Adipocyte (in vitro differentiated cells): ENCODE data around the gene ABCC11.
"Not testable (repeated sequence)": the region's sequence is repeated elsewhere in the genome, so short reads cannot be mapped to it uniquely, and the experiment has no call there.

Experiments
- DNase-seq: peaks from one replicate; pipeline ENCODE4 v3.0.0-alpha.2; 2015; ENCODE audit warnings: low read depth
- H3K27me3 ChIP-seq: replicated peaks from 2 replicates; pipeline ENCODE4 v1.7.0; 2013; ENCODE audit warnings: mild to moderate bottlenecking, low read length, moderate library complexity; ENCODE audit not compliant: control insufficient read depth, insufficient read depth
- H3K36me3 ChIP-seq: 2 replicates; pipeline ENCODE4 v1.7.0; 2013; ENCODE audit warnings: low read length, mild to moderate bottlenecking, moderate library complexity; ENCODE audit not compliant: control insufficient read depth, insufficient read depth, severe bottlenecking
- H3K4me1 ChIP-seq: 2 replicates; pipeline ENCODE4 v1.7.0; 2013; ENCODE audit warnings: mild to moderate bottlenecking, low read length, moderate library complexity; ENCODE audit not compliant: control insufficient read depth, insufficient read depth
- H3K4me3 ChIP-seq: 2 replicates; pipeline ENCODE4 v1.7.0; 2013; ENCODE audit warnings: mild to moderate bottlenecking, low read length, moderate library complexity
- H3K9ac ChIP-seq: 2 replicates; pipeline ENCODE4 v1.7.0; 2013; ENCODE audit warnings: mild to moderate bottlenecking, low read length, moderate library complexity
- H3K9me3 ChIP-seq: 2 replicates; pipeline ENCODE4 v1.7.0; 2013; ENCODE audit warnings: mild to moderate bottlenecking, low read length, moderate library complexity; ENCODE audit not compliant: control insufficient read depth

The ABCC11 gene

DNA sequence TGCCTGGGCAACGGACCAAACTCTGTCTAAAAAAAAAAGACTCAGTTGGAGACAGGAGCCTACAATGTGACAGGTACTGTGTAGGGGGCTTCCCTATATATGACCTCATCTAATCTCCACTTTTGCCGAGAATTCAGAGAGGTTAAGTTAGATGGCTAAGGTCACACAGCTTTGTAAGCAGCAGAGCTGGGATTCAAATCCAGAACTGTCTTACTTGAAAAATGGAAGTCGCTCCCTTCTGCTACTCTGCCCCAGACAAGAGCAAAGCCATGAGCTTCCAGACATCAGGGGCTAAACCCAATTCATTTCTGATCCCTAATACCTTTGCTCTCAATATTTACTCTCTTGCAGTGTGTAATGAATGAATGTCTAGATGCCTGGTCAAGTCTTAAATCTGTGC lies 50.0 kb downstream of the ABCC11 start:
- Histone ChIP-seq H3K4me3 (no peak overlapping the region), H3K9ac (no peak overlapping the region), H3K4me1 (no peaks in the 10 kb centered on the region), H3K9me3 (no peaks in the 10 kb centered on the region), H3K36me3 (no peaks in the 10 kb centered on the region), H3K27me3 (peaks cover 18% of the 10 kb centered on the region)
- no peak for DNase-seq

DNA sequence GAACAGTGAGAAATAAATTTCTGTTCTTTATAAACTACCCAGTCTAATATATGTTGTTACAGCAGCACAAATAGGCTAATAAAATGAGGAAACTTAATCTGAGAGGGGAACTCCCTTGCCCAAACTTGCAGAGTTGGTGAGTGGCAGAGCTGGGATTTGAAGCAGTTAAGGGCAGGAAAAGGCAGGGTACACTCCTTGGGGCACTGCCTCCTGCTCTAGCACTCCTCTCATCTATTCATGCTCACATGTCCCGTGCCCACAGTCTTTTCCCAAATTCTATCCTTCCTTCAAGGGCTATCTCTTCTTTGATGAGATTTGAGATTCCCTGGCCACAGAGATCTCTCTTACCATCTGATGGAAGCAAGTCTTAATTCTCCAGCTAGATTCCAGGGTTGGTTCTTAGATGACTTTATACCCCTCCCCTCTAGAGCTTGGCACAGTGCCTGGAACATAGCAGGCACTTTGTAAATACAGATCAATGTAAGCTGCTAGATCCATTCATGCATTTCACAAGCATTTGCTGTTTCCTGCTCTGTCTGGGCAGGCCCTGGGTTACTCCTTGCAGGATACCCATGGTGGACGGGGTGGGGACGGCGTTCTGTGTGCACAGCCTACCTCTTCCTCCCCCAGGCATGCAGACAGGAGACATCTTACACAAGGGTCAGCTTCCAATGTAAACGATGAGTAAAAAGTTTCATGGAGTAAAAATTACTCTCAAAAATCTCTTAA lies 52.3 kb downstream of the ABCC11 start:
- H3K9ac ChIP-seq, result no peak overlapping the region
- H3K36me3 ChIP-seq, result no peaks in the 10 kb centered on the region
- H3K9me3 ChIP-seq, result no peaks in the 10 kb centered on the region
- H3K4me1 ChIP-seq, result no peaks in the 10 kb centered on the region
- peaks cover 18% of the 10 kb centered on the region for H3K27me3 ChIP-seq
- H3K4me3 ChIP-seq, result no peak overlapping the region
- DNase-seq, result peak; percentile 49

DNA sequence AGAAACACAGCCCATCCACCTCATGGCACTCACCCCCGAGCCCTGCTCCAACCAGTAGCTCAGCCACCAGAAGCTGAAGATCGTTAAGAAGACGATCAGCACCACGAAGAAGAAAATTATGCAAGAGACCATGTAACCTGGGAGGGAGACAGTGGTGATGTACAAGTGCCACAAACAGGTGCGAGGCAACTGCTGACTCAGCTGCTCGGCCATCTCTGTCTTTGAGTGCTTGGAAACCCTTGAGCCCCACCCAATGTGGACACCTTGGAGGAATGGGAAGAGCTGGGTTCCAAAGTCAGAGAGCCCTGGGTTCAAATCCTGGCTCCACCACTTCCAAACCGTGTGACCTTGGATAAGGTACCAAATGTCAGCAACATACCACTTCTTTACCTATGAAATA lies 53.5 kb downstream of the ABCC11 start:
- H3K9me3 ChIP-seq, result no peaks in the 10 kb centered on the region
- DNase-seq, result no peak
- peaks cover 20% of the 10 kb centered on the region for H3K27me3 ChIP-seq
- H3K4me3 ChIP-seq, result no peak overlapping the region
- no peaks in the 10 kb centered on the region for H3K36me3 ChIP-seq
- no peak overlapping the region for H3K9ac ChIP-seq
- no peaks in the 10 kb centered on the region for H3K4me1 ChIP-seq

DNA sequence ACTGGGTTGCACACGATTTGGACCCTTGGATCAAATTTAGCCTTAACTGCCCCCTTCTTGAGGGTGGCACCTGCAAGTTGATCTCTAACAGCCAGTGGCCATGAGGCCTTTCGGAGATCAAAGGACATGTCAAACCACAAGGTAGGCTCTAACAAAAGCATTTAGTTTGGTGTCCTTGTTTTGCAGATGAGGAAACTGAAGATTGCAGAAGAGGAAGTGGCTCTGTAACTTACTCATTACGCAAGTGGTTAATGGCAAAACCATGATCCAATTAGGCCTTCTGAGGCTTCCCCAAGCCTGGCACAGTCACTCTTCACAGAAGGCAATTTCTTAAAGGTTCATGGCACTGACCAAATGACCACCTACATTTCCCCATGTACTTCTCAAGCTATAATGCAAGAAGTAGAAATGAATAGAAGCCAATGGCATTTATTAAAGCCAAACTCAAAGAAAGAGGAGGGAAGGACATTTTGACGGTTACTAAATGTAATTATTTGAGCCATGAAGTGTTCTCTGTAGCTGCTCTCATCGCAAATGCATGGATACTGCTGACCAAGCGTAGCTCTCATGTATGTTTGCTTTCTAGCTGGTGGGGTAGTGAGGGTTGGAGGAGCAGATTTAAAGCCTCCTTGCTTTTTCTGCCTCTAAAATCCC lies 58.8 kb downstream of the ABCC11 start:
- Histone ChIP-seq H3K9ac (no peak overlapping the region), H3K9me3 (no peaks in the 10 kb centered on the region), H3K36me3 (no peaks in the 10 kb centered on the region), H3K4me3 (no peak overlapping the region), H3K27me3 (peaks cover 30% of the 10 kb centered on the region), H3K4me1 (no peaks in the 10 kb centered on the region)
- DNase-seq, result no peak

DNA sequence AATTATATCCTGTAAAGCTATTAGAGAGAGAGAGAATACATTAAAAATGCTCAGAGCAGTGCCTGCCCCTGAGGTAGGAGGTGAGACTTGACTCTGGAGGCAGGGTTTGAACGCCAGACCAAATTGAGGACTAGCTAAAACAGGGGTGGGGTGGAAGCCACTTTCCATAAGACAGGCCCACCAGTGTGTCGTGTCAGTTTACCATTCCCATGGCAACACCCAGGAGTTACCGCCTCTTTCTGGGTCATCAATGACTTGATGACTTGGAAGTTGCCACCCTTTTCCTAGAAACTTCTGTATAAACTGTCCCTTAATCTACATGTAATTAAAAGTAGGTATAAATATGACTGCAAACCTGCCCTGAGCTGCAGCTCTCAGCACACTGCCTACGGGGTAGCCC lies 59.6 kb downstream of the ABCC11 start:
- H3K27me3 ChIP-seq, result peaks cover 25% of the 10 kb centered on the region
- no peaks in the 10 kb centered on the region for H3K36me3 ChIP-seq
- H3K9ac ChIP-seq, result no peak overlapping the region
- no peak for DNase-seq
- no peaks in the 10 kb centered on the region for H3K9me3 ChIP-seq
- no peaks in the 10 kb centered on the region for H3K4me1 ChIP-seq
- no peak overlapping the region for H3K4me3 ChIP-seq

DNA sequence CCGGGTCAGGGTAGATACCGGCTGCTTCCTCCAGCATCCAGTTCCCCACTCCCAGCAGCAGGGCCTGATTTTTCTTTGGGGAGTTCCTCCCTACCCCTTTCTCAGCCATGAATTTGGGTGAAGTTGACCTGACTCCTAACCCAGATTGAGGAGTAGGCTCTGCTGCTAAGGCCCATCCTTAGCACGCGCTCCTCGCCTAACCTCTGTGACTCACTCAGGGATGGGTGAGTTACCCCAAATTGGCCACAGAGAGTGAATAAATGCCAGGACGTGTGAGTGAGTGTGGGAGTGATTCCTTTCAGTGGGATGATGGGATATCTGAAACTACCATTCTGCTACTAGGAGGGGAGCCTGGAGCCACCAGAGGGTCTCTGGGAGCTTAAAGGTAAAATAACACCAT lies 62.7 kb downstream of the ABCC11 start:
- peaks cover 6% of the 10 kb centered on the region for H3K9me3 ChIP-seq
- no peak for DNase-seq
- H3K4me1 ChIP-seq, result no peaks in the 10 kb centered on the region
- H3K9ac ChIP-seq, result no peak overlapping the region
- no peaks in the 10 kb centered on the region for H3K36me3 ChIP-seq
- H3K4me3 ChIP-seq, result no peak overlapping the region
- H3K27me3 ChIP-seq, result peaks cover 16% of the 10 kb centered on the region

DNA sequence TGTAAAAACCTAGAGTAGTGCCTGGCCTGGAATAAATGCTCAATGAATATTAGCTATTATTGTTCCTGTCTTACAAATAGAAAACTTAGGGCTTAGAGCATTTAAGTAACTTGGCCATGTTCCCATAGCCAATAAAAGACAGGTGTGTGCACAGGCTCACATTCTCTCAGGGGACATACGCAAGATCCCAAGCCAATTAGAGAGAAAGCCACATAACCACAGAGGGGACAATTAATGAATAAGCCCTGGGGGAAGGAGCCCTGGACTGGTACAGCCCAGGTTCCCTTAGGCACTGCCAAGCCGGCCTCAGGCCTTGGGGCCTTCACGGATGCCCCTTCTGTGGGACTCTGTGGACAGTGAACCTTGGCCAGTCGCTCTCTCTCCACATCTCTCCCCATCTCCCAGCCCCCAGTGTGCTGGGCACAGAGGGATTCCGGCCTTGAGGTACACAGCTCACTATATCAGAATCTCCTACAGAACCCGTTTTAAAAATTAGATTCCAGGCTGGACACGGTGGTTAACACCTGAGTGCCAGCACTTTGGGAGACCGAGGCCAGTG lies 64.3 kb downstream of the ABCC11 start:
- Histone ChIP-seq H3K4me1 (no peaks in the 10 kb centered on the region), H3K9me3 (peaks cover 6% of the 10 kb centered on the region), H3K36me3 (no peaks in the 10 kb centered on the region), H3K27me3 (peaks cover 18% of the 10 kb centered on the region), H3K4me3 (no peak overlapping the region), H3K9ac (no peak overlapping the region)
- DNase-seq, result no peak

DNA sequence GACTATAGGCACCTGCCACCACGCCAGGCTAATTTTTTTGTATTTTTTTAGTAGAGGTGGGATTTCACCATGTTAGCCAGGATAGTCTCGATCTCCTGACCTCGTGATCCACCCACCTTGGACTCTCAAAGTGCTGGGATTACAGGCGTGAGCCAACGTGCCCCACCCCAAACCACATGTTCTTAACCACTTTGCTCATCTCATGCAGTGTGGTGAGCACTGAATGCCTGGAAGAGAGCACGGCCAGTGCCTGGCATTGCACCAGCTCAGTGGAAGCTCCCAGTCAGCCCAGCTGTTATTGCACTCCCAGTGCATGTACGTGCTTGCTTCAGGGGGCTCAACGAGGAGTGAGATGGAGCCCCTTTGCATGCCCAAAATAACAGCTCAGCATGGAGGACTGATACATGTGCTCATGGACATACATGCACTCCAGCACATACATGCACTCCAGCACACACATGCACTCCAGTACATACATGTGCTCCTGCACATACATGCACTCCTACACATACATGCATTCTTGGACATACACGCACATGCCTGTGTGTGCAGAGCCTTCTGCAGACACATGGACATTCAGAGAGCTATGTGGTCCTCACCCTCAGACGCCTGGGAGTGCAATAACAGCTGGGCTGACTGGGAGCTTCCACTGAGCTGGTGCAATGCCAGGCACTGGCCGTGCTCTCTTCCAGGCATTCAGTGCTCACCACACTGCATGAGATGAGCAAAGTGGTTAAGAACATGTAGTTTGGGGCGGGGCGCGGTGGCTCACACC lies 65.4 kb downstream of the ABCC11 start:
- H3K9ac ChIP-seq, H3K4me3 ChIP-seq, H3K9me3 ChIP-seq, H3K36me3 ChIP-seq, H3K4me1 ChIP-seq, DNase-seq: not testable (repeated sequence)
- peaks cover 22% of the 10 kb centered on the region for H3K27me3 ChIP-seq

DNA sequence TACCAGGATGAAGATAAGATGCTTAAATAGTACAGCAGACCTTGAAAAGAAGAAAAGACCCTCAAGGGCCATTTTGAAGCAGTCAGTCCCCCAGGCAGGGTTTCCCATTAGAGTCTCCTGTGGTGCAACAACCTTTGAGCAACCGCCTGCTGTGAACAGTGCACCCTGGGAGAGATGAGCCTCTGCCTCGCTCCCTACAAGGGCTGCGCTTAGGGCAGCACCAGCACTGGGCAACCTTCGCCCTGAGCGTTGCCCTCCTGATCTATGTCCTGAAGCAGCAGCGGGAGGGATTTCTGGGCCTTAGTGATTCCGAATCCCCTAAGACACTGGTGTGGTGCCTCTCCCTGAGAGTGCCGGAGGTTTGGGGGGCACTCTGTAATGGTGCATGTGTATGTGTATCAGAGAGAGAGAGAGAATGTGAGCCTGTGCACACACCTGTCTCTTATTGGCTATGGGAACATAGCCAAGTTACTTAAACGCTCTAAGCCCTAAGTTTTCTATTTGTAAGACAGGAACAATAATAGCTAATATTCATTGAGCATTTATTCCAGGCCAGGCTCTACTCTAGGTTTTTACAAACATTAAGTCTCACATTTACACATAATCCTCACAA lies 66.4 kb downstream of the ABCC11 start:
- peaks cover 21% of the 10 kb centered on the region for H3K27me3 ChIP-seq
- H3K9me3 ChIP-seq, result peaks cover 6% of the 10 kb centered on the region
- H3K9ac ChIP-seq, result no peak overlapping the region
- H3K36me3 ChIP-seq, result no peaks in the 10 kb centered on the region
- no peak for DNase-seq
- no peak overlapping the region for H3K4me3 ChIP-seq
- H3K4me1 ChIP-seq, result no peaks in the 10 kb centered on the region

DNA sequence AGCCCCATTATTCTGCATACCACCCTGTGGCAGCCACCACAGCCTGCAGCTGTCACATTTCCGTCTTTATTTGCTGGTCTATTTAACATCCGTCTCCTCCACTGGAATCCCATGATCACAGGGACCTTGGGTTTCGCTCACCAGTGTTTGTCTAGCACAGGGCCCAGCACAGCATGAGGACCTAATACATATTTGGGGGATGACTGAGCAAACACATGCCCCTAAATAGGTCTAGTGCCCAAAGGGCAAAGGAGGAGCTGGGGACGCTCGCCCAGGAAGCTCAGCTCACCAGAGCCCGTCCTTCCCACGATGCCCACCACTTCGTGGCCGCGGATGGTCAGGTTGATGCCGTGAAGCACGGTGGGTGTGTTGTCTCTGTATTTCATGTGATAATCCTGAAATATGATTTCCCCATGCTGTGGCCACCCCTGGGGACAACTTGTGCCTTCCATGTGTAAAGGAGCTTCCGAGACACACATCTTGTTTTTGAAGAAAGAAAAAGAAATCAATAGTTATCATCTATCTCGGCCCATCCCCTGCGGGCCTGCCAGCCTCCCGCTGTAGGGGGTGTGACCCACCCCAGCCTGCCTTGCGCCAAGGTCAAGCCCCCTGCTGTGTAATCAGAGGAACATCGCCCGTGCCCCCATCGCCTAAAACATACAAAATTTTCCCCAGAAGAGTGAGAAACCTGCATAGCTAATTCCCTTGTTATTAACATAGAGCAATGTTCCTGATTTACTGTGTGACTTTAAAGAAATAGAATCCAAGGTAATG lies 70.5 kb downstream of the ABCC11 start:
- Histone ChIP-seq H3K9ac (no peak overlapping the region), H3K27me3 (peaks cover 25% of the 10 kb centered on the region), H3K36me3 (no peaks in the 10 kb centered on the region), H3K4me3 (no peak overlapping the region), H3K4me1 (no peaks in the 10 kb centered on the region), H3K9me3 (peaks cover 6% of the 10 kb centered on the region)
- no peak for DNase-seq
